ENCODE results near the gene PIM3. TPM values are rescaled to one million over a fixed set of nuclear protein-coding genes. Genes with fewer than 3 reads are reported as not detected.
"Not testable (repeated sequence)": the region's sequence is repeated elsewhere in the genome, so short reads cannot be mapped to it uniquely, and the experiment has no call there.

PIM3 gene
- total RNA-seq, 1 experiment from 2014 or later = 42.9 TPM

DNA sequence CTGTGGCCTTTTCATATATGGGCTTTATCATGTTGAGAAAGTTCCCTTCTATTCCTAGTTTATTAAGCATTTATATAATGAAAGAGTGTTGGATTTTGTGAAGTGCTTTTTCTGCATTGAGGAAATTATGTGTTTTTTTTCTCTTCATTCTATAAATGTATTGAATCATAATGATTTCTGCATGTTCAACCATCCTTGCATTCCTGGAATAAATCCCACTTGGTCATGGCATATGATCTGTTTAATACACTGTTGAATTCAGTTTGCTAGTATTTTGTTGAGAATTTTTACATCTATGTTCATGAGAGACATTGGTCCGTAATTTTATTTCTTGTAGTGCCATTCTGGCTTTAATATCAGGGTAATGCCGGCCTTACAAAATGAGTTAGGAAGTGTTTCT is 25.8 kb downstream of the PIM3 start:
- POLR2A ChIA-PET = no interaction called here
- Mint-ChIP-seq H3K27ac (no peak overlapping the region), H3K9me3 (peaks cover 32% of the 10 kb centered on the region), H3K27me3 (ENCODE audit: low read depth) (peaks cover 61% of the 10 kb centered on the region), H3K36me3 (peaks cover 17% of the 10 kb centered on the region), H3K4me3 (no peak overlapping the region), H3K4me1 (peaks cover 3% of the 10 kb centered on the region; the same call in 1 of the 2 replicates)
- TF ChIP-seq ESRRA (CRISPR knock-in tag; IDR thresholded peaks at IDR 0.05; ENCODE audit: borderline replicate concordance) = no peak
- no peak for TF ChIP-seq PRRX2 (CRISPR knock-in tag; IDR thresholded peaks at IDR 0.05)
- no peak for TF ChIP-seq ZNF232 (CRISPR knock-in tag; IDR thresholded peaks at IDR 0.05)
- TF ChIP-seq EMX1 (CRISPR knock-in tag; IDR thresholded peaks at IDR 0.05) = no peak
- no peak for TF ChIP-seq ARID4B (CRISPR knock-in tag; IDR thresholded peaks at IDR 0.05; ENCODE audit: borderline replicate concordance)
- TF ChIP-seq ZSCAN18 (CRISPR knock-in tag; IDR thresholded peaks at IDR 0.05) = no peak
- no peak for TF ChIP-seq ZNF423 (CRISPR knock-in tag; IDR thresholded peaks at IDR 0.05)
- no peak for TF ChIP-seq SOX15 (CRISPR knock-in tag; IDR thresholded peaks at IDR 0.05)
- TF ChIP-seq ELF4 (CRISPR knock-in tag; IDR thresholded peaks at IDR 0.05; ENCODE audit: low read depth) = no peak
- TF ChIP-seq ZNF138 (CRISPR knock-in tag; conservative IDR thresholded peaks at IDR 0.05) = no peak
- TF ChIP-seq ATF1 (CRISPR knock-in tag; IDR thresholded peaks at IDR 0.05) = no peak
- TF ChIP-seq JUN (CRISPR knock-in tag; IDR thresholded peaks at IDR 0.05) = no peak
- no peak for TF ChIP-seq ETV6 (CRISPR knock-in tag; IDR thresholded peaks at IDR 0.05)
- TF ChIP-seq, protein P1, sequence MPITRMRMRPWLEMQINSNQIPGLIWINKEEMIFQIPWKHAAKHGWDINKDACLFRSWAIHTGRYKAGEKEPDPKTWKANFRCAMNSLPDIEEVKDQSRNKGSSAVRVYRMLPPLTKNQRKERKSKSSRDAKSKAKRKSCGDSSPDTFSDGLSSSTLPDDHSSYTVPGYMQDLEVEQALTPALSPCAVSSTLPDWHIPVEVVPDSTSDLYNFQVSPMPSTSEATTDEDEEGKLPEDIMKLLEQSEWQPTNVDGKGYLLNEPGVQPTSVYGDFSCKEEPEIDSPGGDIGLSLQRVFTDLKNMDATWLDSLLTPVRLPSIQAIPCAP (CRISPR knock-in tag; IDR thresholded peaks at IDR 0.05) = no peak
- no peak for TF ChIP-seq NFATC4 (CRISPR knock-in tag; IDR thresholded peaks at IDR 0.05)
- DNase-seq (ENCODE audit: low spot score) = no peak
- ATAC-seq = no peak
- CTCF ChIA-PET = no interaction called here

DNA sequence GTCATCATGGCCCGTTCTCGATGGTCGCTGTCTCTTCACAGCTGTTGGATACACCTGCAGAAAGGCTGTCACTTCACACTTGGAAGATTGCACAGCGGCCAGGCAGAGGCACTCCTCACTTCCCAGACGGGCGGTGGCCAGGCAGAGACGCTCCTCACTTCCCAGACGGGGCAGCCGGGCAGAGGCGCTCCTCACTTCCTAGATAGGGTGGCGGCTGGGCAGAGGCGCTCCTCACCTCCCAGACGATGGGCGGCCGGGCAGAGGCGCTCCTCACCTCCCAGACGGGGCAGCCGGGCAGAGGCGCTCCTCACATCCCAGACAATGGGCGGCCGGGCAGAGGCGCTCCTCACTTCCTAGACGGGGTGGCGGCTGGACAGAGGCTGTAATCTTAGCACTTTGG is 29.3 kb downstream of the PIM3 start:
- CTCF ChIA-PET = interaction anchor here (0.9 kb wide), 1 partner anchor 41 kb away, joined by 3 read pairs; no protein-coding TSS in a partner anchor
- POLR2A ChIA-PET; H3K4me1 Mint-ChIP-seq; H3K4me3 Mint-ChIP-seq; ATAC-seq; DNase-seq (ENCODE audit: low spot score); H3K27ac Mint-ChIP-seq: not testable (repeated sequence)
- peaks cover 18% of the 10 kb centered on the region for H3K36me3 Mint-ChIP-seq
- peaks cover 48% of the 10 kb centered on the region for H3K27me3 Mint-ChIP-seq (ENCODE audit: low read depth)
- peaks cover 36% of the 10 kb centered on the region for H3K9me3 Mint-ChIP-seq

GRCh38 chr22:49991167-49991566 is 30.6 kb downstream of the PIM3 start:
- Mint-ChIP-seq H3K9me3 (peaks cover 35% of the 10 kb centered on the region), H3K36me3 (peaks cover 18% of the 10 kb centered on the region), H3K27me3 (ENCODE audit: low read depth) (peaks cover 34% of the 10 kb centered on the region), H3K27ac (no peak overlapping the region), H3K4me1 (no peaks in the 10 kb centered on the region), H3K4me3 (no peak overlapping the region)
- ChIA-PET POLR2A (no interaction called here), CTCF (no interaction called here)
- no peak for DNase-seq (ENCODE audit: low spot score)
- ATAC-seq = no peak
- TF ChIP-seq NR1H2 (CRISPR knock-in tag; IDR thresholded peaks at IDR 0.05) = no peak
- TF ChIP-seq ZNF263 (CRISPR knock-in tag; IDR thresholded peaks at IDR 0.05; ENCODE audit: low read depth) = no peak
- no peak for TF ChIP-seq ATF1 (CRISPR knock-in tag; IDR thresholded peaks at IDR 0.05)
- TF ChIP-seq, protein P2, sequence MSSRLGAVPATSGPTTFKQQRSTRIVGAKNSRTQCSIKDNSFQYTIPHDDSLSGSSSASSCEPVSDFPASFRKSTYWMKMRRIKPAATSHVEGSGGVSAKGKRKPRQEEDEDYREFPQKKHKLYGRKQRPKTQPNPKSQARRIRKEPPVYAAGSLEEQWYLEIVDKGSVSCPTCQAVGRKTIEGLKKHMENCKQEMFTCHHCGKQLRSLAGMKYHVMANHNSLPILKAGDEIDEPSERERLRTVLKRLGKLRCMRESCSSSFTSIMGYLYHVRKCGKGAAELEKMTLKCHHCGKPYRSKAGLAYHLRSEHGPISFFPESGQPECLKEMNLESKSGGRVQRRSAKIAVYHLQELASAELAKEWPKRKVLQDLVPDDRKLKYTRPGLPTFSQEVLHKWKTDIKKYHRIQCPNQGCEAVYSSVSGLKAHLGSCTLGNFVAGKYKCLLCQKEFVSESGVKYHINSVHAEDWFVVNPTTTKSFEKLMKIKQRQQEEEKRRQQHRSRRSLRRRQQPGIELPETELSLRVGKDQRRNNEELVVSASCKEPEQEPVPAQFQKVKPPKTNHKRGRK (CRISPR knock-in tag; IDR thresholded peaks at IDR 0.05; ENCODE audit: borderline replicate concordance) = no peak
- no peak for TF ChIP-seq ZNF281 (CRISPR knock-in tag; IDR thresholded peaks at IDR 0.05)
- TF ChIP-seq FOXK1 (CRISPR knock-in tag; IDR thresholded peaks at IDR 0.05) = no peak
- TF ChIP-seq, protein P3, sequence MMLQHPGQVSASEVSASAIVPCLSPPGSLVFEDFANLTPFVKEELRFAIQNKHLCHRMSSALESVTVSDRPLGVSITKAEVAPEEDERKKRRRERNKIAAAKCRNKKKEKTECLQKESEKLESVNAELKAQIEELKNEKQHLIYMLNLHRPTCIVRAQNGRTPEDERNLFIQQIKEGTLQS (CRISPR knock-in tag; conservative IDR thresholded peaks at IDR 0.05) = no peak
- no peak for TF ChIP-seq EMX1 (CRISPR knock-in tag; IDR thresholded peaks at IDR 0.05)
- TF ChIP-seq GTF2I (CRISPR knock-in tag; conservative IDR thresholded peaks at IDR 0.05) = no peak
- no peak for TF ChIP-seq OVOL2 (CRISPR knock-in tag; IDR thresholded peaks at IDR 0.05; ENCODE audit: borderline replicate concordance)
- no peak for TF ChIP-seq ZNF121 (CRISPR knock-in tag; IDR thresholded peaks at IDR 0.05)
